Measurements from ENCODE around the gene SRC. TPM values are rescaled to one million over a fixed set of nuclear protein-coding genes. Genes with fewer than 3 reads are reported as not detected.
A peak's percentile ranks its signal among the peaks of the same experiment; 100 is the strongest.

SRC gene
- total RNA-seq, 4 donors from 2014 or later, result 30.6 to 54.7 (median 45.0) TPM

- TF ChIP-seq POLR2AphosphoS5 (IDR thresholded peaks at IDR 0.05) (no peak), EP300 (IDR thresholded peaks at IDR 0.05) (no peak), POLR2A (IDR thresholded peaks at IDR 0.05) (no peak), CTCF (IDR thresholded peaks at IDR 0.05) (no peak)
- no peaks in the 10 kb centered on the region for H3K9me3 ChIP-seq
- no peak for ATAC-seq
- WGBS, 2 donors (ENCODE audit: low coverage in 1 of 2), result 62 to 87% methylated on average over 2 to 3 of the region's 4 CpGs
- H3K4me1 ChIP-seq, result peaks cover 0 to 71% (median 18%) of the 10 kb centered on the region in 3 donors
- H3K27me3 ChIP-seq, result no peaks in the 10 kb centered on the region
- peaks cover 0 to 55% of the 10 kb centered on the region in 2 donors for H3K36me3 ChIP-seq
- H3K4me3 ChIP-seq, result no peak overlapping the region
- H3K27ac ChIP-seq, result peak overlapping the region; percentile 75 to 86 (median 84)
Measured at GRCh38 chr20:37314099-37314498, 31.8 kb upstream of the SRC start.

- no peaks in the 10 kb centered on the region for H3K9me3 ChIP-seq
- H3K36me3 ChIP-seq, result peaks cover 0 to 49% of the 10 kb centered on the region in 2 donors
- H3K27me3 ChIP-seq, result no peaks in the 10 kb centered on the region
- ATAC-seq, result peak; percentile 70
- TF ChIP-seq EP300 (IDR thresholded peaks at IDR 0.05) (no peak), POLR2A (IDR thresholded peaks at IDR 0.05) (no peak), CTCF (IDR thresholded peaks at IDR 0.05) (no peak), POLR2AphosphoS5 (IDR thresholded peaks at IDR 0.05) (no peak)
- peaks cover 0 to 66% (median 18%) of the 10 kb centered on the region in 3 donors for H3K4me1 ChIP-seq
- peak overlapping the region; percentile 75 to 86 (median 84) for H3K27ac ChIP-seq
- peak overlapping the region in 1 of 2 donors; percentile 6 for H3K4me3 ChIP-seq
- 13 to 29% methylated on average over 2 to 6 of the region's 7 CpGs for WGBS, 2 donors (ENCODE audit: low coverage in 1 of 2)
Measured at GRCh38 chr20:37314617-37315016, 31.3 kb upstream of the SRC start.

GRCh38 chr20:37315021-37315451, 30.9 kb upstream of the SRC start:
- peak; percentile 18 for TF ChIP-seq POLR2AphosphoS5 (IDR thresholded peaks at IDR 0.05)
- no peak for TF ChIP-seq EP300 (IDR thresholded peaks at IDR 0.05)
- no peak for TF ChIP-seq POLR2A (IDR thresholded peaks at IDR 0.05)
- 41 to 51% methylated on average over 5 to 7 of the region's 12 CpGs for WGBS, 2 donors (ENCODE audit: low coverage in 1 of 2)

GRCh38 chr20:37315452-37316110, 30.4 kb upstream of the SRC start:
- ATAC-seq, result no peak
- H3K27ac ChIP-seq, result peak overlapping the region; percentile 75 to 86 (median 84)
- H3K36me3 ChIP-seq, result peaks cover 0 to 40% of the 10 kb centered on the region in 2 donors
- no peaks in the 10 kb centered on the region for H3K27me3 ChIP-seq
- 60 to 81% methylated on average over 1 to 3 of the region's 13 CpGs for WGBS, 2 donors (ENCODE audit: low coverage in 1 of 2)
- peaks cover 0 to 59% (median 18%) of the 10 kb centered on the region in 3 donors for H3K4me1 ChIP-seq
- TF ChIP-seq EP300 (IDR thresholded peaks at IDR 0.05) (no peak), CTCF (IDR thresholded peaks at IDR 0.05) (no peak), POLR2A (IDR thresholded peaks at IDR 0.05) (peak in 1 of 2 donors; percentile 24)
- peak overlapping the region in 1 of 2 donors; percentile 6 for H3K4me3 ChIP-seq
- no peaks in the 10 kb centered on the region for H3K9me3 ChIP-seq

More at GRCh38 chr20:37315021-37315451, 30.9 kb upstream of the SRC start:
- peaks cover 0 to 64% (median 18%) of the 10 kb centered on the region in 3 donors for H3K4me1 ChIP-seq
- H3K4me3 ChIP-seq, result peak overlapping the region in 1 of 2 donors; percentile 6
- no peaks in the 10 kb centered on the region for H3K9me3 ChIP-seq
- H3K27ac ChIP-seq, result peak overlapping the region; percentile 75 to 86 (median 84)
- H3K27me3 ChIP-seq, result no peaks in the 10 kb centered on the region
- ATAC-seq, result peak; percentile 92
- H3K36me3 ChIP-seq, result peaks cover 0 to 45% of the 10 kb centered on the region in 2 donors

GRCh38 chr20:37316116-37316774, 29.7 kb upstream of the SRC start:
- H3K9me3 ChIP-seq, result no peaks in the 10 kb centered on the region
- no peaks in the 10 kb centered on the region for H3K27me3 ChIP-seq
- no peak for ATAC-seq
- TF ChIP-seq CTCF (IDR thresholded peaks at IDR 0.05) (no peak), POLR2AphosphoS5 (IDR thresholded peaks at IDR 0.05) (no peak), POLR2A (IDR thresholded peaks at IDR 0.05) (no peak), EP300 (IDR thresholded peaks at IDR 0.05) (no peak)
- 92% methylated on average over 13 of the region's 15 CpGs; no CpG with 5 or more reads in 1 of the 2 donors for WGBS, 2 donors (ENCODE audit: low coverage in 1 of 2)
- no peak overlapping the region for H3K4me3 ChIP-seq
- H3K27ac ChIP-seq, result peak overlapping the region; percentile 75 to 86 (median 84)
- peaks cover 0 to 33% of the 10 kb centered on the region in 2 donors for H3K36me3 ChIP-seq
- H3K4me1 ChIP-seq, result peaks cover 0 to 52% (median 18%) of the 10 kb centered on the region in 3 donors

Measured in gastroesophageal sphincter (tissue), 4 donors.